Hepatocyte (in vitro differentiated cells): ENCODE data around the gene DVL2.

Experiments used
- CTCF ChIP-seq: fragments of 200-600 bp; sonication (generic); IDR thresholded peaks from 2 replicates; pipeline ENCODE4 v1.5.1; 2016; ENCODE audit warnings: antibody characterized with exemption, mild to moderate bottlenecking; ENCODE audit not compliant: poor library complexity
- EZH2 ChIP-seq: fragments of 200-600 bp; sonication (generic); IDR thresholded peaks from 2 replicates; pipeline ENCODE4 v1.6.1; 2016; ENCODE audit warnings: antibody characterized with exemption, mild to moderate bottlenecking, borderline replicate concordance
- EZH2phosphoT487 ChIP-seq: fragments of 200-600 bp; sonication (generic); IDR thresholded peaks from one replicate; pipeline ENCODE4 v1.6.1; 2018; ENCODE audit warnings: antibody characterized with exemption, mild to moderate bottlenecking, low read depth, moderate library complexity; ENCODE audit not compliant: unreplicated experiment, severe bottlenecking

GRCh38 chr17:7233701-7234082, 625 bp downstream of the DVL2 start:
- no peak for TF ChIP-seq CTCF
- no peak for TF ChIP-seq EZH2
- TF ChIP-seq EZH2phosphoT487 = no peak
